GM12878 (cell line): ENCODE measurements around the gene USP11. TPM values are rescaled to one million over a fixed set of nuclear protein-coding genes. Genes with fewer than 3 reads are reported as not detected.

Experiments used
- ATF7 ChIP-seq: fragments of 450-650 bp; IDR thresholded peaks from 2 replicates; pipeline ENCODE4 v1.6.1; 2016; ENCODE audit warnings: low read depth, mild to moderate bottlenecking
- BACH1 ChIP-seq: fragments of 450-650 bp; IDR thresholded peaks from 2 replicates; pipeline ENCODE4 v1.6.1; 2017; ENCODE audit warnings: mild to moderate bottlenecking, borderline replicate concordance
- BCL3 ChIP-seq: IDR thresholded peaks from 2 replicates; pipeline ENCODE4 v1.6.1; 2011; ENCODE audit warnings: borderline replicate concordance, low read depth, mild to moderate bottlenecking, moderate library complexity, low read length; ENCODE audit not compliant: insufficient read depth, poor library complexity, severe bottlenecking
- BHLHE40 ChIP-seq, 2 experiments: fragments of 450-650 bp in 1 of 2; IDR thresholded peaks; 2 replicates each; pipeline ENCODE4 v1.6.1; 2011 to 2017; ENCODE audit warnings: low read depth in 2 of 2, borderline replicate concordance in 1 of 2, improper control_type of control experiment in 1 of 2, low read length in 1 of 2, mild to moderate bottlenecking in 1 of 2
- CEBPB ChIP-seq, 2 experiments: fragments of 150-350 bp in 1 of 2; IDR thresholded peaks; 2 replicates each; pipeline ENCODE4 v1.6.1; 2012 to 2014; ENCODE audit warnings: low read depth in 2 of 2, low read length in 2 of 2, borderline replicate concordance in 1 of 2, inconsistent platforms in 1 of 2
- ESRRA ChIP-seq: IDR thresholded peaks from 2 replicates; pipeline ENCODE4 v1.6.1; 2012; ENCODE audit warnings: mild to moderate bottlenecking, low read length, improper control_type of control experiment
- IKZF1 ChIP-seq: fragments of 450-650 bp; conservative IDR thresholded peaks from 2 replicates; pipeline ENCODE4 v1.6.1; 2017; ENCODE audit warnings: antibody characterized with exemption, mild to moderate bottlenecking
- IKZF2 ChIP-seq, 2 experiments: fragments of 450-650 bp; IDR thresholded peaks; 2 replicates each; pipeline ENCODE4 v1.6.1; 2017; ENCODE audit warnings: mild to moderate bottlenecking in 2 of 2, moderate library complexity in 2 of 2
- KAT2A ChIP-seq: conservative IDR thresholded peaks from 2 replicates; pipeline ENCODE4 v1.6.1; 2011; ENCODE audit warnings: low read depth, low read length; ENCODE audit not compliant: control insufficient read depth
- MAX ChIP-seq: IDR thresholded peaks from 2 replicates; pipeline ENCODE4 v1.6.1; 2012; ENCODE audit warnings: low read depth, low read length, improper control_type of control experiment
- MEF2B ChIP-seq: fragments of 450-650 bp; IDR thresholded peaks from 2 replicates; pipeline ENCODE4 v1.6.1; 2018; ENCODE audit warnings: mild to moderate bottlenecking, moderate library complexity; ENCODE audit not compliant: partially characterized antibody, poor library complexity, severe bottlenecking
- MXI1 ChIP-seq: fragments of 150-350 bp; IDR thresholded peaks from 2 replicates; pipeline ENCODE4 v1.6.1; 2011; ENCODE audit warnings: low read depth, mild to moderate bottlenecking, inconsistent platforms, low read length, improper control_type of control experiment
- MYC ChIP-seq: IDR thresholded peaks from 2 replicates; pipeline ENCODE4 v1.6.1; 2011; ENCODE audit warnings: mild to moderate bottlenecking, low read length, moderate library complexity, inconsistent platforms; ENCODE audit not compliant: insufficient read depth, insufficient replicate concordance, insufficient read length, severe bottlenecking
- NBN ChIP-seq: fragments of 450-650 bp; IDR thresholded peaks from 2 replicates; pipeline ENCODE4 v1.6.1; 2016
- NKRF ChIP-seq: fragments of 450-650 bp; conservative IDR thresholded peaks from 2 replicates; pipeline ENCODE4 v1.6.1; 2017; ENCODE audit warnings: mild to moderate bottlenecking, moderate library complexity
- NR2F1 ChIP-seq: fragments of 450-650 bp; conservative IDR thresholded peaks from 2 replicates; pipeline ENCODE4 v1.6.1; 2017; ENCODE audit warnings: mild to moderate bottlenecking
- PAX8 ChIP-seq: fragments of 450-650 bp; IDR thresholded peaks from 2 replicates; pipeline ENCODE4 v1.6.1; 2017; ENCODE audit warnings: mild to moderate bottlenecking, moderate library complexity
- RBBP5 ChIP-seq: fragments of 200-600 bp; sonication (generic); conservative IDR thresholded peaks from 2 replicates; pipeline ENCODE4 v1.6.1; 2016
- RCOR1 ChIP-seq: conservative IDR thresholded peaks from 2 replicates; pipeline ENCODE4 v1.6.1; 2012; ENCODE audit warnings: low read depth, low read length, improper control_type of control experiment
- STAT3 ChIP-seq: IDR thresholded peaks from 2 replicates; pipeline ENCODE4 v1.6.1; 2011; ENCODE audit warnings: low read depth, low read length, improper control_type of control experiment
- ZNF207 ChIP-seq: fragments of 450-650 bp; IDR thresholded peaks from 2 replicates; pipeline ENCODE4 v1.6.1; 2014; ENCODE audit warnings: antibody characterized with exemption, mild to moderate bottlenecking, borderline replicate concordance
- polyA plus RNA-seq, 11 experiments: library from polyadenylated mRNA; depleted of rRNA in 4 of 11; unstranded in 6 of 11; stranded (reverse) in 5 of 11; fragments of >200 nt; fragmentation: Nextera tagmentation in 4 of 11; fragmentation: Illumina TruSeq in 1 of 11; extraction: Ambion mirVana in 4 of 11; extraction: Trizol in 1 of 11; gene quantifications; 1 replicate in 1 of 11; 2 replicates in 10 of 11; pipeline versions ENCODE4 v1.2.1 to v1.2.3, GENCODE V29; 2011 to 2016; ENCODE audit warnings: inconsistent platforms in 2 of 11, missing spikeins in 2 of 11, low read depth in 1 of 11
- total RNA-seq, 4 experiments: library from RNA; depleted of rRNA in 3 of 4; stranded (reverse); fragments of >200 nt in 3 of 4; fragmentation: Illumina TruSeq in 1 of 4; extraction: Trizol in 1 of 4; gene quantifications; 2 replicates each; pipeline versions ENCODE4 v1.2.1 to v1.2.3, GENCODE V29; 2013 to 2021

The USP11 gene
- total and polyA plus RNA-seq, 10 of the 15 experiments (the other 5 are each of a cell fraction or from before 2014, with no cell fraction given) = 3.3 to 44.0 (median 20.9) TPM

DNA sequence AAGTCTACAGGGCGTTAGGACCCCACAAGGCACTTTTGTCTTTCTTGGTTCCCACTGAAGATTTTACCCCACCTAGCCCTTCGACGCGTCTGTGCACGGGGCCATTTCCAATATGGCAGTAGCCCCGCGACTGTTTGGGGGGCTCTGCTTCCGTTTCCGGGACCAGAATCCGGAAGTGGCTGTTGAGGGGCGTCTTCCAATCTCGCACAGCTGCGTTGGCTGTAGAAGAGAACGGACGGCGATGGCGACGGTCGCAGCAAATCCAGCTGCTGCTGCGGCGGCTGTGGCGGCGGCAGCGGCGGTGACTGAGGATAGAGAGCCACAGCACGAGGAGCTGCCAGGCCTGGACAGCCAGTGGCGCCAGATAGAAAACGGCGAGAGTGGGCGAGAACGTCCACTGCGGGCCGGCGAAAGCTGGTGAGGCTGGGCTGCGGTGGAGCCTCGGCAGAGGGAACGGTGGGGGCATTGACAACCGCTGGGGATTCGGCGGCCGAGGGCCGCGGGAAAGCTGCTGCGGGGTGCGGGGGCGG, at the start of gene USP11 (continued):
- no peak for TF ChIP-seq MEF2B
- no peak for TF ChIP-seq NR2F1
- TF ChIP-seq RBBP5 = no peak
- no peak for TF ChIP-seq KAT2A
- no peak for TF ChIP-seq BCL3
- 0 out of 4 replicates have a peak, but pooled peaks of 1 of the 2 experiments have one; percentile 14 for TF ChIP-seq BHLHE40 (IDR thresholded peaks at IDR 0.05; ENCODE audit: borderline replicate concordance in 1 of 2, low read depth in 2 of 2, low read length in 1 of 2)
- TF ChIP-seq STAT3 = no peak
- TF ChIP-seq ESRRA = no peak
- no peak; the same call in 1 of the 2 replicates for TF ChIP-seq MXI1
- no peak for TF ChIP-seq ZNF207
- peak; percentile 46; the same call in 1 of the 2 replicates for TF ChIP-seq MAX
- 0 out of 4 replicates have a peak, but pooled peaks of 1 of the 2 experiments have one; percentile 5 for TF ChIP-seq IKZF2 (IDR thresholded peaks at IDR 0.05)
- TF ChIP-seq NBN = no peak
- TF ChIP-seq PAX8 = no peak
- TF ChIP-seq ATF7 = no peak
- TF ChIP-seq CEBPB (IDR thresholded peaks at IDR 0.05; ENCODE audit: borderline replicate concordance in 1 of 2, low read depth in 2 of 2, low read length in 2 of 2) = no peak
- 0 out of 2 replicates have a peak, but pooled peaks have one; percentile 45 for TF ChIP-seq IKZF1
- TF ChIP-seq RCOR1 = no peak
- TF ChIP-seq MYC = no peak
- TF ChIP-seq BACH1 = peak; percentile 57
- TF ChIP-seq NKRF = peak; percentile 80
